Activated CD8-positive, alpha-beta T cell treated with anti-CD3 and anti-CD28 coated beads for 36 hours (primary cell): ENCODE measurements around the gene CWC27. TPM values are rescaled to one million over a fixed set of nuclear protein-coding genes. Genes with fewer than 3 reads are reported as not detected.

Source experiments
- ATAC-seq: fragments of 200-7000 bp; cut with Tn5 transposase; one replicate; pipeline ENCODE4 v1.10.0; 2021; ENCODE audit warnings: mild to moderate bottlenecking, moderate library complexity
- CTCF ChIA-PET: fragments of 350-600 bp; sonication (Branson Sonifier 250); formaldehyde crosslinking; loops from one replicate; lab custom pipeline; 2021; ENCODE audit warnings: antibody characterized with exemption; lab: Charles Lee
- POLR2A ChIA-PET: fragments of 350-600 bp; sonication (Branson Sonifier 250); formaldehyde crosslinking; loops from one replicate; lab custom pipeline; 2021; ENCODE audit warnings: antibody characterized with exemption; lab: Charles Lee
- DNase-seq: peaks from one replicate; pipeline ENCODE4 v3.0.0-alpha.2; 2020
- H3K27ac Mint-ChIP-seq: one replicate; pipeline ENCODE4 v1.8.0; 2021; ENCODE audit warnings: mild to moderate bottlenecking, mixed read lengths
- H3K27me3 Mint-ChIP-seq: one replicate; pipeline ENCODE4 v1.8.0; 2021; ENCODE audit warnings: mixed read lengths
- H3K36me3 Mint-ChIP-seq: one replicate; pipeline ENCODE4 v1.8.0; 2021; ENCODE audit warnings: low read depth, mixed read lengths
- H3K4me1 Mint-ChIP-seq: one replicate; pipeline ENCODE4 v1.8.0; 2021; ENCODE audit warnings: low read depth, mixed read lengths
- H3K4me3 Mint-ChIP-seq: one replicate; pipeline ENCODE4 v1.8.0; 2021; ENCODE audit warnings: mild to moderate bottlenecking, moderate library complexity, mixed read lengths
- H3K9me3 Mint-ChIP-seq: one replicate; pipeline ENCODE4 v1.8.0; 2021; ENCODE audit warnings: mixed read lengths
- CTCF ChIP-seq: fragments of 200-600 bp; IDR thresholded peaks from one replicate; pipeline ENCODE4 v1.8.0; 2022; ENCODE audit warnings: antibody characterized with exemption, mild to moderate bottlenecking
- intact Hi-C: fragments of 100-400 bp; cut with micrococcal nuclease; formaldehyde crosslinking; loops from one replicate; pipeline ENCODE4 v1.10.0; 2022
- total RNA-seq, 2 experiments: library from RNA; stranded (reverse); gene quantifications; one replicate each; pipeline ENCODE4 v1.2.3, GENCODE V29; 2021

Gene CWC27
- total RNA-seq, 2 experiments from 2014 or later, result 32.3 to 38.1 TPM

GRCh38 chr5:64854855-64855254, 86.1 kb downstream of the CWC27 start:
- Mint-ChIP-seq H3K36me3 (peaks cover 6% of the 10 kb centered on the region), H3K4me1 (no peaks in the 10 kb centered on the region), H3K4me3 (no peak overlapping the region), H3K9me3 (no peaks in the 10 kb centered on the region), H3K27me3 (no peaks in the 10 kb centered on the region), H3K27ac (no peak overlapping the region)
- intact Hi-C loops, result no loop called here
- ATAC-seq (no peak), DNase-seq (no peak)
- CTCF ChIA-PET, result no interaction called here
- TF ChIP-seq CTCF, result no peak
- POLR2A ChIA-PET, result no interaction called here

GRCh38 chr5:64859881-64860280, 91.2 kb downstream of the CWC27 start:
- Mint-ChIP-seq H3K36me3 (no peaks in the 10 kb centered on the region), H3K4me3 (no peak overlapping the region), H3K27me3 (no peaks in the 10 kb centered on the region), H3K9me3 (no peaks in the 10 kb centered on the region), H3K4me1 (no peaks in the 10 kb centered on the region), H3K27ac (no peak overlapping the region)
- ATAC-seq, result no peak
- intact Hi-C loops, result no loop called here
- no peak for DNase-seq
- ChIA-PET CTCF (no interaction called here), POLR2A (no interaction called here)
- TF ChIP-seq CTCF, result no peak

DNA sequence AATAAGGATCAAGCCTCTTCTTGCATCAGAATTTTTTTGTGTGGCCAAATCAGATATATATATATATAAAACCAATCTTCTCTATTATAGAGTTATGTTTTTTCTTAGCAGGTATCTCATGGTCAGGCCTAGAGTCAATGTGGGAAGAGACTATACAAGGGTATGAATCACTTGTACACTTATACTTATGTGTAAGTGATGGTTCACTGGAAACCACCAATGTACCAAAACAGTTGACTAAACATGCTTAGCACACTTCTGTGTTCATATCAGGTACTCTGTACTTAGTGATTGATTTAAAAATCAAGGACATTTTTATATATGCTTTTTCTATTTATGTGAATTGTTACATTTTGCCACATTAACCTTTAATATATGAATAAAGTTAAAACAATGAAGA, 92.6 kb downstream of the CWC27 start:
- no peaks in the 10 kb centered on the region for H3K4me1 Mint-ChIP-seq
- H3K9me3 Mint-ChIP-seq, result no peaks in the 10 kb centered on the region
- H3K27ac Mint-ChIP-seq, result no peak overlapping the region
- TF ChIP-seq CTCF, result no peak
- no peak for DNase-seq
- POLR2A ChIA-PET, result no interaction called here
- no peaks in the 10 kb centered on the region for H3K36me3 Mint-ChIP-seq
- intact Hi-C loops, result no loop called here
- CTCF ChIA-PET, result no interaction called here
- ATAC-seq, result no peak
- no peaks in the 10 kb centered on the region for H3K27me3 Mint-ChIP-seq
- H3K4me3 Mint-ChIP-seq, result no peak overlapping the region

DNA sequence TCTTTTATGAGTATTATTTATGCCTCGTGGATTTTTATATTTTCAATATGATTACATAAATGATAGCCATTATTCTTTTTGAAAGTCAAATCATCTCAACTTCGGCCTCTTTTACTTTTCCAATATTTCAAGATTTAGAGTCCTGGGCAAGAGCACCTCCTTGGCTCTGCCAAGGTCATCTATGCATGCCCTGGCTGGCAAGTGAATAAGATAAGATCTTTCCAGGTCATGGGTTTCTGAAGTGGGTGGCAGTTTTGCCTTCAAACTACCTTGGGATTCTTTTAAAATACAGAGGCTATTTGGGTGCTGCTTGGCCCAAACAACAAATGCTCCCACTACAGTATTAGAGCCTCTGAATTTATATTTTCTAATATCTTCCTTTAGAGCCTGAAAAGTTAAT, 95.4 kb downstream of the CWC27 start:
- POLR2A ChIA-PET, result no interaction called here
- CTCF ChIA-PET, result no interaction called here
- H3K4me3 Mint-ChIP-seq, result no peak overlapping the region
- intact Hi-C loops, result no loop called here
- no peaks in the 10 kb centered on the region for H3K9me3 Mint-ChIP-seq
- DNase-seq, result no peak
- TF ChIP-seq CTCF, result no peak
- no peaks in the 10 kb centered on the region for H3K27me3 Mint-ChIP-seq
- H3K36me3 Mint-ChIP-seq, result no peaks in the 10 kb centered on the region
- no peak for ATAC-seq
- H3K4me1 Mint-ChIP-seq, result no peaks in the 10 kb centered on the region
- H3K27ac Mint-ChIP-seq, result no peak overlapping the region

GRCh38 chr5:64865662-64866061, 96.9 kb downstream of the CWC27 start:
- no peaks in the 10 kb centered on the region for H3K36me3 Mint-ChIP-seq
- intact Hi-C loops, result no loop called here
- no peak overlapping the region for H3K4me3 Mint-ChIP-seq
- no peak for DNase-seq
- no peak overlapping the region for H3K27ac Mint-ChIP-seq
- CTCF ChIA-PET, result no interaction called here
- H3K4me1 Mint-ChIP-seq, result peaks cover 4% of the 10 kb centered on the region
- no peaks in the 10 kb centered on the region for H3K27me3 Mint-ChIP-seq
- TF ChIP-seq CTCF, result no peak
- no peaks in the 10 kb centered on the region for H3K9me3 Mint-ChIP-seq
- no peak for ATAC-seq
- POLR2A ChIA-PET, result no interaction called here
